PC-9 (cell line): ENCODE results near the gene ATP2C2. TPM values are rescaled to one million over a fixed set of nuclear protein-coding genes. Genes with fewer than 3 reads are reported as not detected.

Experiments used
- BruUV-seq: library from RNA; stranded (reverse); fragments of 400-500 nt; replicated peaks from 2 replicates; lab custom pipeline; 2021; lab: Mats Ljungman, UMichigan
- CTCF ChIA-PET: fragments of 300-600 bp; sonication (Branson Sonifier 250); formaldehyde crosslinking; loops from one replicate; lab custom pipeline; 2022; ENCODE audit warnings: antibody characterized with exemption; lab: Charles Lee
- POLR2A ChIA-PET: fragments of 300-600 bp; sonication (Branson Sonifier 250); formaldehyde crosslinking; loops from one replicate; lab custom pipeline; 2022; ENCODE audit warnings: antibody characterized with exemption; ENCODE audit not compliant: unreplicated experiment; lab: Charles Lee
- DNase-seq, 2 experiments: peaks; one replicate each; pipeline versions ENCODE4 v3.0.0 to v3.0.0-alpha.2; 2015 to 2022; ENCODE audit warnings: mixed read lengths in 1 of 2
- H2AFZ ChIP-seq: fragments of 200-600 bp; sonication (generic); 2 replicates; pipeline ENCODE4 v1.8.1; 2017; ENCODE audit warnings: antibody characterized with exemption
- H3F3A ChIP-seq: fragments of 200-600 bp; sonication (generic); 2 replicates; pipeline ENCODE4 v1.8.1; 2017; ENCODE audit warnings: antibody characterized with exemption, mild to moderate bottlenecking, low read depth; ENCODE audit not compliant: insufficient read depth
- H3K27ac ChIP-seq: fragments of 200-600 bp; sonication (generic); 2 replicates; pipeline ENCODE4 v1.6.1; 2016; ENCODE audit warnings: mixed run types
- H3K27me3 ChIP-seq: fragments of 200-600 bp; sonication (generic); 2 replicates; pipeline ENCODE4 v1.6.1; 2016; ENCODE audit warnings: low read depth, mixed run types; ENCODE audit not compliant: insufficient read depth
- H3K36me3 ChIP-seq: fragments of 200-600 bp; sonication (generic); 2 replicates; pipeline ENCODE4 v1.6.1; 2016; ENCODE audit warnings: low read depth, mixed run types
- H3K4me1 ChIP-seq: fragments of 200-600 bp; sonication (generic); replicated peaks from 2 replicates; pipeline ENCODE4 v1.6.1; 2016; ENCODE audit warnings: mixed run types; ENCODE audit not compliant: insufficient read depth
- H3K4me2 ChIP-seq: fragments of 200-600 bp; sonication (generic); 2 replicates; pipeline ENCODE4 v1.6.1; 2017; ENCODE audit warnings: mixed run types
- H3K4me3 ChIP-seq: fragments of 200-600 bp; sonication (generic); 2 replicates; pipeline ENCODE4 v1.6.1; 2016; ENCODE audit warnings: mixed run types
- H3K79me2 ChIP-seq: fragments of 200-600 bp; sonication (generic); 2 replicates; pipeline ENCODE4 v1.6.1; 2017; ENCODE audit warnings: low read depth, mixed run types
- H3K9me2 ChIP-seq: fragments of 200-600 bp; sonication (generic); 2 replicates; pipeline ENCODE4 v1.8.1; 2017; ENCODE audit warnings: mild to moderate bottlenecking; ENCODE audit not compliant: insufficient read depth
- H3K9me3 ChIP-seq: fragments of 200-600 bp; sonication (generic); 2 replicates; pipeline ENCODE4 v1.8.1; 2016; ENCODE audit warnings: low read depth; ENCODE audit not compliant: insufficient read depth
- H4K20me1 ChIP-seq: fragments of 200-600 bp; sonication (generic); 2 replicates; pipeline ENCODE4 v1.8.1; 2017; ENCODE audit not compliant: insufficient read depth
- EZH2 ChIP-seq: fragments of 200-600 bp; sonication (generic); IDR thresholded peaks from 2 replicates; pipeline ENCODE4 v1.8.0; 2017; ENCODE audit warnings: antibody characterized with exemption, low read depth
- intact Hi-C: fragments of 100-400 bp; cut with micrococcal nuclease; formaldehyde crosslinking; loops from one replicate; pipeline ENCODE4 v1.10.0; 2022; ENCODE audit not compliant: unreplicated experiment
- total RNA-seq: library from RNA; stranded (reverse); gene quantifications from 2 replicates; pipeline ENCODE4 v1.2.3, GENCODE V29; 2021
- TF ChIP-seq, protein P1 (sequence below): fragments of 200-600 bp; sonication (generic); conservative IDR thresholded peaks from 2 replicates; pipeline ENCODE4 v1.6.1; 2017; ENCODE audit warnings: mixed run types, antibody characterized with exemption, mild to moderate bottlenecking, moderate library complexity

Gene ATP2C2
- total RNA-seq, 1 experiment from 2014 or later: 17.2 TPM

DNA sequence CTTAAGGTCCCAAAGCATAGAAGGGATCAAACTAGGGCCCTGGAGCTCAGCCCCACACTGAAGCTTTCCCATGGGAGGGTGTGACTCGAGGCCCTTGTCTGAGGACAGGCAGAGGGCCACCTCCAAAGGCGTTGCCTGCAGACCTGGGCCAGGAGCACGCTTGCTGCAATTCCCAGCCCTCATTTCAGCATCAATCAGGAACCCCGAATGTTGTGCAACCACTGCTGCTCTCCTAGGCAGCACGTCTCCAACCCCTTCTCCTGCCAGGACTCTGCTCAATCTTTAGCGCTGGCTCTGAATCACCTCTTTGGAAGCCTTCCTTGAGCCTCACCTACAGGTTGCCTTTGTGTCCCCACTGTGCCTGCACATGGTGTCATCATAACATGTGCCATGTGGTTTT, 14.0 kb upstream of the ATP2C2 start:
- Histone ChIP-seq H3K27me3 (no peaks in the 10 kb centered on the region), H3K27ac (peak overlapping the region; percentile 63), H3F3A (peaks cover 36% of the 10 kb centered on the region), H3K4me3 (no peak overlapping the region), H4K20me1 (no peaks in the 10 kb centered on the region), H2AFZ (no peak overlapping the region), H3K9me2 (no peaks in the 10 kb centered on the region), H3K9me3 (no peaks in the 10 kb centered on the region), H3K79me2 (no peaks in the 10 kb centered on the region), H3K36me3 (no peaks in the 10 kb centered on the region), H3K4me2 (peak overlapping the region; percentile 32), H3K4me1 (peaks cover 50% of the 10 kb centered on the region)
- TF ChIP-seq, protein P1, sequence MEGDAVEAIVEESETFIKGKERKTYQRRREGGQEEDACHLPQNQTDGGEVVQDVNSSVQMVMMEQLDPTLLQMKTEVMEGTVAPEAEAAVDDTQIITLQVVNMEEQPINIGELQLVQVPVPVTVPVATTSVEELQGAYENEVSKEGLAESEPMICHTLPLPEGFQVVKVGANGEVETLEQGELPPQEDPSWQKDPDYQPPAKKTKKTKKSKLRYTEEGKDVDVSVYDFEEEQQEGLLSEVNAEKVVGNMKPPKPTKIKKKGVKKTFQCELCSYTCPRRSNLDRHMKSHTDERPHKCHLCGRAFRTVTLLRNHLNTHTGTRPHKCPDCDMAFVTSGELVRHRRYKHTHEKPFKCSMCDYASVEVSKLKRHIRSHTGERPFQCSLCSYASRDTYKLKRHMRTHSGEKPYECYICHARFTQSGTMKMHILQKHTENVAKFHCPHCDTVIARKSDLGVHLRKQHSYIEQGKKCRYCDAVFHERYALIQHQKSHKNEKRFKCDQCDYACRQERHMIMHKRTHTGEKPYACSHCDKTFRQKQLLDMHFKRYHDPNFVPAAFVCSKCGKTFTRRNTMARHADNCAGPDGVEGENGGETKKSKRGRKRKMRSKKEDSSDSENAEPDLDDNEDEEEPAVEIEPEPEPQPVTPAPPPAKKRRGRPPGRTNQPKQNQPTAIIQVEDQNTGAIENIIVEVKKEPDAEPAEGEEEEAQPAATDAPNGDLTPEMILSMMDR: no peak
- TF ChIP-seq EZH2: no peak
- intact Hi-C loops: no loop called here
- BruUV-seq: no TSS peak
- CTCF ChIA-PET: no interaction called here
- peak in 1 of 2 experiments; percentile 79 for DNase-seq
- POLR2A ChIA-PET: no interaction called here

GRCh38 chr16:84355149-84355548, 13.2 kb upstream of the ATP2C2 start:
- H3K4me1 ChIP-seq: peaks cover 50% of the 10 kb centered on the region
- ChIA-PET POLR2A (no interaction called here), CTCF (no interaction called here)
- H3K36me3 ChIP-seq: no peaks in the 10 kb centered on the region
- no peaks in the 10 kb centered on the region for H4K20me1 ChIP-seq
- H3K27me3 ChIP-seq: no peaks in the 10 kb centered on the region
- no peaks in the 10 kb centered on the region for H3K9me2 ChIP-seq
- H2AFZ ChIP-seq: no peak overlapping the region
- no peak overlapping the region for H3K4me3 ChIP-seq
- no peak overlapping the region for H3K27ac ChIP-seq
- no peak for TF ChIP-seq EZH2
- TF ChIP-seq, protein P1: no peak
- DNase-seq: no peak
- H3K79me2 ChIP-seq: no peaks in the 10 kb centered on the region
- no peaks in the 10 kb centered on the region for H3K9me3 ChIP-seq
- BruUV-seq: no TSS peak
- no peak overlapping the region for H3K4me2 ChIP-seq
- peaks cover 36% of the 10 kb centered on the region for H3F3A ChIP-seq
- intact Hi-C loops: no loop called here

GRCh38 chr16:84356176-84356575, 12.2 kb upstream of the ATP2C2 start:
- Histone ChIP-seq H2AFZ (no peak overlapping the region), H3K4me3 (no peak overlapping the region), H3K36me3 (no peaks in the 10 kb centered on the region), H4K20me1 (no peaks in the 10 kb centered on the region), H3K27me3 (no peaks in the 10 kb centered on the region), H3K79me2 (no peaks in the 10 kb centered on the region), H3K27ac (peak overlapping the region; percentile 83), H3K4me1 (peaks cover 58% of the 10 kb centered on the region), H3F3A (peaks cover 36% of the 10 kb centered on the region), H3K4me2 (peak overlapping the region; percentile 83), H3K9me3 (no peaks in the 10 kb centered on the region), H3K9me2 (no peaks in the 10 kb centered on the region)
- intact Hi-C loops: loop anchor here (1.0 kb wide), 1 partner anchor 263 kb away; no protein-coding TSS in a partner anchor
- ChIA-PET POLR2A (no interaction called here), CTCF (no interaction called here)
- no peak for TF ChIP-seq EZH2
- TF ChIP-seq, protein P1: no peak
- BruUV-seq: no TSS peak
- no peak for DNase-seq
